ENCODE data around the gene EIF4G1. TPM values are rescaled to one million over a fixed set of nuclear protein-coding genes. Genes with fewer than 3 reads are reported as not detected.

EIF4G1 gene
- total and polyA plus RNA-seq, 2 of the 8 experiments (the other 6 are each of a cell fraction or from before 2014, with no cell fraction given), result 318 to 473 TPM

GRCh38 chr3:184361532-184361931 lies 47.1 kb downstream of the EIF4G1 start, which contains the start of the genes CLCN2 and POLR2H:
Gene CLCN2 (minus strand): TSS chr3:184361605. CDS start chr3:184361479, 126 bp downstream.
Gene POLR2H (plus strand): TSS chr3:184361710. CDS start chr3:184363493, 1,783 bp downstream.
- H2BK12ac ChIP-seq (ENCODE audit: low read depth, low read length), result peak within 1 kb of the TSS; percentile 75
- H2AFZ ChIP-seq (ENCODE audit: low read length), result peak within 1 kb of the TSS; percentile 37; the same call in 1 of the 2 replicates
- peak within 1 kb of the TSS; percentile 54 to 92 (median 72) for H3K9ac ChIP-seq (replicated peaks in 1 of 4; ENCODE audit: extremely low read depth in 1 of 4, low read depth in 3 of 4, low read length in 3 of 4)
- peak within 1 kb of the TSS; percentile 95; the same call in 1 of the 2 replicates for H2AK5ac ChIP-seq (ENCODE audit: low read depth, low read length)
- H3K36me3 ChIP-seq (ENCODE audit: control insufficient read depth in 2 of 4, insufficient read depth in 4 of 4, low read length in 3 of 4), result peaks cover 7 to 28% (median 18%) of the 10 kb centered on the region in 4 experiments; a peak in 7 of 8 replicates
- H3K27ac ChIP-seq (ENCODE audit: low read depth, low read length), result peak within 1 kb of the TSS; percentile 92
- peak within 1 kb of the TSS; percentile 85 for H4K5ac ChIP-seq (ENCODE audit: insufficient read length, low read depth, low read length)
- no peak within 1 kb of the TSS for H3K23ac ChIP-seq (ENCODE audit: insufficient read length)
- peak within 1 kb of the TSS; percentile 94 to 98 for H3K4me2 ChIP-seq (ENCODE audit: insufficient read depth in 1 of 2, low read depth in 2 of 2, low read length in 2 of 2)
- H4K20me1 ChIP-seq (replicated peaks in 1 of 2; ENCODE audit: control insufficient read depth in 1 of 2, insufficient read depth in 2 of 2, low read length in 2 of 2), result peaks cover 6 to 12% of the 10 kb centered on the region in 2 experiments
- 0% methylated on average over 39 of the region's 56 CpGs; no CpG with 5 or more reads in 1 of the 2 experiments for WGBS, 2 experiments (ENCODE audit: extremely low coverage in 1 of 2, insufficient coverage in 1 of 2, insufficient read length in 1 of 2, insufficient replicate concordance in 2 of 2, low coverage in 1 of 2, low lambda C conversion rate in 2 of 2, missing lambda C conversion rate in 1 of 2)
- H3K27me3 ChIP-seq (replicated peaks in 1 of 4; ENCODE audit: control insufficient read depth in 3 of 4, extremely low read depth in 1 of 4, insufficient read depth in 3 of 4, low read length in 3 of 4), result peaks cover 0 to 8% (median 3%) of the 10 kb centered on the region in 4 experiments; a peak in 3 of 7 replicates
- CTCF ChIA-PET (ENCODE audit: partially characterized antibody), result interaction anchor here (0.7 to 7.1 kb wide), 7 partner anchors 8 to 466 kb away, joined by 3 to 47 read pairs (median 5); no protein-coding TSS in a partner anchor
- H3K4me1 ChIP-seq (replicated peaks in 1 of 4; ENCODE audit: control insufficient read depth in 3 of 4, insufficient read depth in 4 of 4, low read length in 3 of 4), result peaks cover 3 to 18% (median 12%) of the 10 kb centered on the region in 4 experiments
- peaks cover 22% of the 10 kb centered on the region for H3K23me2 ChIP-seq (ENCODE audit: low read depth, low read length)
- FAIRE-seq, result no peak
- H3K79me2 ChIP-seq (ENCODE audit: control insufficient read depth in 1 of 2, insufficient read depth in 2 of 2, low read length in 2 of 2), result peaks cover 0 to 15% of the 10 kb centered on the region in 2 experiments; a peak in 2 of 4 replicates
- peak within 1 kb of the TSS; percentile 97; the same call in 1 of the 2 replicates for H4K8ac ChIP-seq (ENCODE audit: extremely low read depth, insufficient read depth, low read length)
- H3K14ac ChIP-seq (ENCODE audit: insufficient read length), result no peak within 1 kb of the TSS
- TF ChIP-seq KDM4A (IDR thresholded peaks at IDR 0.05; ENCODE audit: low read depth, low read length, severe bottlenecking) (peak; percentile 57), TAF1 (IDR thresholded peaks at IDR 0.05; ENCODE audit: low read depth, low read length) (0 out of 2 replicates have a peak, but pooled peaks have one; percentile 18), ATF3 (IDR thresholded peaks at IDR 0.05; ENCODE audit: insufficient read depth, low read depth, low read length) (no peak), PHF8 (conservative IDR thresholded peaks at IDR 0.05; ENCODE audit: low read depth, low read length) (peak; percentile 56), EGR1 (IDR thresholded peaks at IDR 0.05; ENCODE audit: borderline replicate concordance, low read depth, low read length) (0 out of 2 replicates have a peak, but pooled peaks have one; percentile 4)
- TF ChIP-seq, protein P1, sequence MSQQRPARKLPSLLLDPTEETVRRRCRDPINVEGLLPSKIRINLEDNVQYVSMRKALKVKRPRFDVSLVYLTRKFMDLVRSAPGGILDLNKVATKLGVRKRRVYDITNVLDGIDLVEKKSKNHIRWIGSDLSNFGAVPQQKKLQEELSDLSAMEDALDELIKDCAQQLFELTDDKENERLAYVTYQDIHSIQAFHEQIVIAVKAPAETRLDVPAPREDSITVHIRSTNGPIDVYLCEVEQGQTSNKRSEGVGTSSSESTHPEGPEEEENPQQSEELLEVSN (IDR thresholded peaks at IDR 0.05), result peak; percentile 13; the same call in 1 of the 2 replicates
- peak within 1 kb of the TSS; percentile 78 for H3K18ac ChIP-seq (ENCODE audit: extremely low read depth, low read length)
- H2BK5ac ChIP-seq (ENCODE audit: low read depth, low read length), result peak within 1 kb of the TSS; percentile 88
- no peaks in the 10 kb centered on the region for H3K9me3 ChIP-seq (ENCODE audit: insufficient read depth in 2 of 2, low read depth in 1 of 2, low read length in 1 of 2)
- no peak within 1 kb of the TSS for H2BK20ac ChIP-seq (ENCODE audit: low read length)
- peak within 1 kb of the TSS; percentile 76 for H4K91ac ChIP-seq (replicated peaks; ENCODE audit: insufficient read length, low read length)
- peak within 1 kb of the TSS; percentile 78 for H3K4ac ChIP-seq (replicated peaks; ENCODE audit: insufficient read length, low read depth, low read length)
- 0 out of 2 replicates have a peak, but pooled peaks cover 3% of the 10 kb centered on the region for H3K79me1 ChIP-seq (ENCODE audit: low read depth, low read length)
- H3K56ac ChIP-seq (replicated peaks; ENCODE audit: insufficient read length, low read depth, low read length), result peak within 1 kb of the TSS; percentile 67
- peak in 1 of 2 experiments; percentile 81 for DNase-seq (ENCODE audit: low read depth in 1 of 2, low spot score in 2 of 2)
- H2BK15ac ChIP-seq (ENCODE audit: low read length), result 0 out of 2 replicates have a peak within 1 kb of the TSS, but pooled peaks have one; percentile 61
- H3K4me3 ChIP-seq (ENCODE audit: extremely low read depth in 1 of 4, insufficient read depth in 2 of 4, low read depth in 3 of 4, low read length in 4 of 4), result peak within 1 kb of the TSS; percentile 77 to 88 (median 80)
- POLR2A ChIA-PET (ENCODE audit: partially characterized antibody), result interaction anchor here (0.8 to 5.2 kb wide), 16 partner anchors 9 to 375 kb away, joined by 3 to 32 read pairs (median 6); partner anchors contain the start of gene FAM131A
- H2BK120ac ChIP-seq (replicated peaks; ENCODE audit: low read depth, low read length), result peak within 1 kb of the TSS; percentile 7

Measured in H1 (cell line).